ENCODE data around the gene ZNG1A.
"Not testable (repeated sequence)": the region's sequence is repeated elsewhere in the genome, so short reads cannot be mapped to it uniquely, and the experiment has no call there.

ZNG1A gene

DNA sequence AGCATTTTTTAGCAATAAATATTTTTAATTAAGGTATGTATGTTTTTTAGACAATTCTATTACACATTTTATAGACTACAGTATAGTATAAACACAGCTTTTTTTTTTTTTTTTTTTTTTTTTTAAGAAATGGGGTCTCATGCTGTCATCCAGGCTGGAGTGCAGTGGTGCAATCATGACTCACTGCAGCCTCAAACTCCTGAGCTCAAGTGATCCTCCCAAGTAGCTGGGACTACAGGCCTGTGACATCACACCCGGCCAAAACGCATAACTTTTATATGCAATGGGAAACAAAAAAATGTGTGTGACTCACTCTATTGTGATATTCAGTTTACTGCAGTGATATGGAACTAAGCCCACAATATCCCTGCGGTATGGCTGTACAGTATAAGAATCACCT is 9.1 kb downstream of the ZNG1A start:
- not testable (repeated sequence) for DNase-seq

DNA sequence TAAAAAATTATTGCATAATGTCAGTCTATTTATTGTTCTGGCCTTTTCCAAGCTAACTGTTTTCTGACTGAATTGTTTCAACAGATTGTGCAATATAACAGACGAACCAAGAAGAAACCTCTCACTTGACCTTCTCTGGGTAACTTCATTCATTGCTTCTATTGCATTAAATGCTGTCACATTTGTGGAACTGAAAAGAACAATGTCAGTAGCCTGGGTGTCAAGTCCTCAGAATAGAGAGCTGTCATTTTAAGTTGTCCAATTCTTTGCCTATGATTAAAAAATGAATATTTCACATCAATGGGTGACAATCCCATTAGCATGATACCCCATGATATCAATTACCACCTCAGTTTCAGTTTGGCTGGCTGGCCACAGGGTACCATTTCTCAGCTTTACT is 19.0 kb downstream of the ZNG1A start:
- DNase-seq: not testable (repeated sequence)

DNA sequence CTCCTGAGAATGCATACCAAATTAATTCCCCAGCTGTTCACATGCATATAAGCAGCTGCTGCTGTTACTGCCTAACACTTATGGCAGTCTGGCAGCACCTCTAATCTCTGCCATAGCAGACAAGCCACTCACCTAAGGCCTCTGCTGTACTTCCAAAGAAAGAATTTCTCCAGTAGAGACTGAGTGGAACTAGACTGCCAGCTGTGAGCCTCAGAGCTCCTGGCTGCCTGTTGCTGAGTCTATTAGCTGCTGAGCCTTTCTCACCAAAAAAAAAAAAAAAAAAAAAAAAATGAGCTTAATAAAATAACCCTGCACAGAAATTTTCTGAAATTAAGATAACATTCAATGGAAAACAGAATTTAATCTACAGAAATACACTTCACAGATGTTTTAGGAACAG is 27.7 kb downstream of the ZNG1A start:
- not testable (repeated sequence) for DNase-seq

DNA sequence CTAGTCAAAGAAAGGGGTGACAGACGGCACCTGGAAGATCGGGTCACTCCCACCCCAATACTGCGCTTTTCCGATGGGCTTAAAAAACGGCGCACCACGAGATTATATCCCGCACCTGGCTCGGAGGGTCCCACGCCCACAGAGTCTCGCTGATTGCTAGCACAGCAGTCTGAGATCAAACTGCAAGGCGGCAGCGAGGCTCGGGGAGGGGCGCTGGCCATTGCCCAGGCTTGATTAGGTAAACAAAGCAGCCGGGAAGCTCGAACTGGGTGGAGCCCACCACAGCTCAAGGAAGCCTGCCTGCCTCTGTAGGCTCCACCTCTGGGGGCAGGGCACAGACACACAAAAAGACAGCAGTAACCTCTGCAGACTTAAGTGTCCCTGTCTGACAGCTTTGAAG is 39.0 kb downstream of the ZNG1A start:
- DNase-seq: not testable (repeated sequence)

DNA sequence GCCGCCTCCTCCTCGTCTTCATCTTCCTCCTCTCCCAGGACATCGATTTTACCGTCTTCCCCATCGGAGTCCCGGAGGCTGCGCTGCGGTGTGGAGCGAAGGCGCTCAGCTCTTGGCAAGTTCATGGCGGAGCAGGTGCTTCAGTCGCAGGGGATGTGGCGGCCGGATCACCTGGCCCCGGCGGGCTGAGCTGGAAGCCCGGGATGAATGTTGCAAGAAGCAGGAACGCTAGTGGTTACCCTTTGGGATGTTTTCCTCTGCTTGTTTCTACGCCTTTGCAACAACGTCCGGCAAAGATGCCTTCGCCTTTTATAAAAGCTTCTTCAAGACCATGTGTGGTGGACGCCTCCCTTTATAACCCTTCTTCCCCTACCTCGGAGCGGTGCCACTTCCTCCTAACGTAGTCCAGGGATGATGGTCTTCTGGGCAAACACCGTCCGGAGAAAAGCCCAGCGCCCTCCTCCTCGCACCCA is 60.8 kb downstream of the ZNG1A start, which contains the start of gene FOXD4:
TSS of gene FOXD4 (minus strand) at position 423 of the 473 bp plus-strand sequence. CDS start at position 125, 298 bp downstream.
- not testable (repeated sequence) for DNase-seq

DNA sequence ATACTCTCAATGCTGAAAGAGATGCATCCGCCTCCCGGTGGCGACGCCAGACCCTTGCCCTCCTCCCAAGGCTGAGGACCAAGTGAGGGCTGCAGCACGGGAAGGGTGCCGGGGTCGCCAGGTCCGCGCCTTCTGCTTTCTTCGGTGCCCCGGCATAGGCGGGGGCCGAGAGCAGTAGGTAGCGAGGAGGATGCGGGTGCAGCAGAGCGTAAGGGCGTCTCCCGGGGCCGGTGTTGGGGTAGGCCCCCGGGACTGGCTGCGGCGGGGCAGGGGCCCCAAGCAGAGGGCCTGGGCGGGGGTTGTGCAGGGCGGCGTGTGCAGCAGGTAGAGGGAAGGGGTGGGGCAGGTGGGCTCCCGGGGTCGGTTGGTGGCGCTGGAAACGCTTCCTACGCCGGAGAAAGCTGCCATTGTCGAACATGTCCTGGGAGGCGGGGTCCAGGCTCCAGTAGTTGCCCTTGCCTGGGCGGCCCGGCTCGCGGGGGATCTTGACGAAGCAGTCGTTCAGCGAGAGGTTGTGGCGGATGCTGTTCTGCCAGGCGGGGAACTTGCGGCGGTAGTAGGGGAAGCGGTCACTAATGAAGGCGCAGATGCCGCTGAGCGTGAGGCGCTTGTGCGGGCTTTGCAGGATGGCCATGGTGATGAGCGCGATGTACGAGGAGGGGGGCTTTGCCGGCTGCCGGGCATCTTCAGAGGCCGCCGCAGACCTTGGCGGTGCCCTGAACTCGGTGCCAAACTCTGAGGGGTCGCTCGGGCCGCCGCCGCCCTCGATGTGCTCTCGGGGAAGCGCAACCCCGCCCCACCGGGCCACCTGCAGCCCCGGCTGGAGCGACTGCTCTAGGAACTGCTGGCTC is 61.5 kb downstream of the ZNG1A start:
- peak in 1 of 2 donors; percentile 30 for DNase-seq

DNA sequence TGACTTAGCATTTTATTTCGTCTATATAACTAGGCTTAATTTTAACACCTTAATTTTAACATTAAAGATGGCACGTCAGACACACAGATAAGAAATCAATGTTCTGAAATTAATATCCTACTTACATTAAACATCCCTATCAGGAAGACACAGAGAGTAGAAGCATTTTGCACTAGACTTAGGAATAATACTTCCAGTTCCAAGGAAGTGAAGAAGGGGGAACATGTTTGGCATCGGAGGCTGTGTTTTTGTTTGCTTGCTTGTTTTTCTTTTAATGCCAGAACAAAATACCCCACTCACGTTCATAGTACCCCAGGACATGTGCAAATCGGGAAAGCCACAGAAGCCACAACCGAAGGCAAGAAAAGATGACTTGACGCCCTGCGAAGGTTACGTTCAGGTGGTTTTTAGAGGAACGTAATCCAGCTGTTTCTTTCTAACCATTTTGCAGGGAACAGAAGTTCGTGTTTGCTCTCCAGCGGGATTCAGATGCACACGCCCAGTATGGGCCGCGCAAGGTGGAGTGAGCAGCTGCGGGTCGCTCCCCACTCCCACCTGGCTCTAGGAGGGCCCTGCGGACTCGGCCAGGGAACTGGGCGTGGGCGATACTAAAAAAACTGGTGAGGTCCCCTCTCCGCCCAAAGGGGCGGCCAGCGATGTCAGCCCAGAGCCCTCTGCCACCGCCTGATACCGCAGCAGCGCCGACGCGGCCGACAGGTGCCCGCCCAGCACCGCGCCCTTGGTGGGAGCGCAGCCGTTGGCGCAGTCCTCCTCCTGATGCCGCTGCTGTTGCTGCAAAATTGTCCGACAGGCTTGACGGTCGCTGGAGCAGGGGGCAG is 62.4 kb downstream of the ZNG1A start:
- not testable (repeated sequence) for DNase-seq

DNA sequence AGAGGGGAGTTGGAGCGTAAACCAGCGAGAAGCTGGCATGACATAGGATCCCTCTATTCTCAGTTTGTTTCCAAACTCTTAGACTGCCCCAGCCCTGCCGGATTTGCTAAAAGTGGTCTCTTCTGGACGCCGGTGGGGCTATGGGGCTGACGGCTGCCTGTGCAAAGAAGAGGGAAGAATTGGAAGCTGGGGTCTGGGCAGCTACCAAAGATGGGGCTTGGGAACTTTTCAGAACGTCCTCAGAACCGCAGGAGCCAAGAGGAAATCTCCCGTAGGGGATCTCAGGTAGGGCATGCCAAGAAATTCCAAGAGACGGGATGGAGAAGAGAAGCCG is 63.8 kb downstream of the ZNG1A start:
- not testable (repeated sequence) for DNase-seq

DNA sequence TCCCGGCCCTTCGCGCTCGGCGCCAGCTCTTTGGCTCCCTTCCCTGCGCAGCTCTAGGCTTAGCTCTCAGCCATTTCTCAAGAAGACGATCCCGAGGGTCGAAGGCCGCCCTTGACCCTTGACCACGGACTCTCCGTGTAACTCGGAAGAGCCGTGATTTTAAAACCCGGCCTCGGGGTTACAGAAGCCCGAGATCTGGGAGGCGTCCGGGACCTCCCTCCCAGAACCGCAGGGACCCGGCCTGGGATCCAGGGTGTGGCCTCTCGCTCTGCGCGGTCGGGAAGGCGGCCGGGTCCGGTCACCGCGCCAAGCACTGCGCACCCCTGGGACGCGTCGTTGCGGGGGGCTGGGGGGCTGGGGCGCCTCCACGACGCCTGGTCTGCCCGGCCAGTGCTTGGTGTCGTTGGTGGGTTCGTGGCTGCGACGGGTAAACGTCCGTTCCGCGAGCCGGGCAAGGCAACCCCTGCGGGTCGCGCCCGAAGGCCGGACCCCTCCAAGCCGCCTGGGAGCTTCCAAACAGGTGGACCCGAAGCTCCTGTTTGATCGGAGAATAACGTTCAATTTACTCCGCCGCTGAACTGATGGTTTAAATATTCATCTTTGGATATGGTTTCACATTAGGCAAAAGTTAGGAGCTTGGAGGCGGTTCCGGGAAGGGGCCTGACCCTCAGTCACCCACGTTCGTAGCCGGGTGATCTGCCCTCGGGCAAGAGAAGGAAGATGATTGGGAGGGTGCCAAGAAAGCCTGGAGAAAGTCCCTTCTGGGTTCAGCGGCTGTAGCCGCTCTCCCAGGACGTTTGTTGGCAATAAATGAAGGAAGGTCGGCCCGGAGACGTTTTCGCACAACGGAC is 64.4 kb downstream of the ZNG1A start:
- not testable (repeated sequence) for DNase-seq

DNA sequence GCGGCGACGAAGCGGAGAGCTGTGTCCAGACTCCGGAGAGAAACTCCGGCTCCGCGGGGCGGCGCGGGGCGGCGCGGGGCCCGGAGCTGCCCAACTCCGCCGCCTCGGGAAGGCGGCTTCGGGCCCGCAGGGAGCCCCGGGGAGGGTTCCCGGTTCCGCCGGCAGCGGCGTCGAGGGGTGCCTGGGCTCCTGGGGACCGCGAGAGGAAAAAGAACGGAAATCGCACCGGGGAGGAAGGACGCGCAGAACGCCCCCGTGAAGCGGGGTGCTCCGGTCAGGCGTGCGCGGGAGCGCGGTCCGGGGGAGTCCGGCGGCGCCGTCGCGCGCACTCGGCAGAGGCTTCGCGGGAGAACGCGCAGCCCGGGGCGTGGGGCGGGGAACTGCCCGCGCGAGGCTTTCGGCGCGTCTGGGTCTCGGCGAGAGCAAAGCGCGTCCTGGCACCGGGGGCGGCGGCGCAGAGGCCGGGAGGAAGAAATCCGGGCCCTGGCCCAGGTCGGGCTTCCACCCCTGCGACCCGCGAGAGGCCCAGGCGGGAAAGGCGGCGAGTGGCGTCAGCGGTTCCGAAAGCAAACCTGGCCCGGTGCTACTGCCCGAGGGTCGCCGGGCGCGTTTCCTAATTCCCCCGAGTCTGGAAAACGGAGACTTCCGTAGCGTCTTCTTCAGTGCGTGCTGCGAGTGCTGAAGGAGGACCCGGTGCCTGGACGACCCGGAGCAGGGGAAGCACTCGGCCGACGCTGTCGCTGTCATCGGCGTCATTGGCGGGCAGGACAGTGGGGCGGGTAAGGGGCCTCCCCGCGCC is 65.2 kb downstream of the ZNG1A start:
- DNase-seq: peak; percentile 25 to 52

DNA sequence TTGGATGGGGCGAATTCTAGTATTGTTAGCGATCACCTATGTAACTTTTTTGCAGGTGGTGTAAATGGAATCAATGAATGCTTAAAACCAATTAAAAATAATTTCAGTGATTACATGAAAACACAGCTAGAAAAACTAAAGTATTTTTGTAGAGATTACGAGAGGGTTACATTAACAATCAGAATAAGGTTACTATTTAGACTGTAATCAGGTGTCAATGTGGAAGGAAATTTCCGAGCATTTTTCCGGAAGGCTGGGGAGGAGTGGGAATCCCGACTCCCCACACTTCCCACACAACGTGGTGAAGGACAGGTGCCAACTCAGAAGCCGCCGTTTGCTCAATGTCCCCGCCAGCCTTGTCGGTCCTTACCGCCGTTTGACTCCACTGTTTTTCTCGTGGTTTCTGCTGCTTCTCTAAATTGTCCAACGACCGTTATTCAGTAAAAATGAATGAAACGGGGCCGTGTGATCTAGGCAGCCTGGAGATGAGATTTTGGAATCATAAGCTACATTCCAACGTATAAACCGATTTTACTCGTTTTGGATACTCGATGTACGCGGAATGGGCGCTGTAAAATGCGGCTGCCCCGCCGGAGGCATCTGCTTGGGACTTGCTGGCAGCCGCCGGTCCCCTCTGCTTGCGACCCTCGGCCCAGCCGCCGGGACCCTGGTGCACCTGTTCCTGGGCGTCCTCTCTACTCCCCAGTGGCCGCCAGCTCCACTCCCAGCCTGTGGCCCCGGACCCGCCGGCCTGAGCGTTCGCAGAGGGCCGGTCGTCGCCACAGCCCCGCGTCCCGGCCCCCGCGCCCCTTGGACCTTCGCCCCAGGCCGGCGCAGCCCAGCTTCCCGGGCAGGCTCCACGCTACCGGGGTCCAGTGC is 66.0 kb downstream of the ZNG1A start:
- not testable (repeated sequence) for DNase-seq

DNA sequence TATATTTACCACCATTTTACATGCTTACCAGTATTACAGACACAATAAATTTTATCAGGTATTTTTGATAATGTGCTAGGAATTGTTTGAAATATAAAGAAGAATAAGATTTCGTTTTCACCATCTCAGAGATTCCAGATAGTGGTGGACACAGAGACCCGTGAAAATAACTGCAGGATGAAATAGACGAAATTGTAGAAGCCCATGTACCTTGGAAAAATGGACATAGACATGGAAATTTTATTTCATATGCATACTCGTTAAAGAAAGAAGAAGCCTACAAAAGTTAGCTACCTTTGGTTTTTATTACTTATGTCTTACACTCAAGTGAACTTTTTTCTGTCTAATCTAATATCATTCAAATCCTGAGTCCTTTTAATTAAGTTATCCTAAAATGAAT is 68.2 kb downstream of the ZNG1A start:
- DNase-seq: not testable (repeated sequence)

DNA sequence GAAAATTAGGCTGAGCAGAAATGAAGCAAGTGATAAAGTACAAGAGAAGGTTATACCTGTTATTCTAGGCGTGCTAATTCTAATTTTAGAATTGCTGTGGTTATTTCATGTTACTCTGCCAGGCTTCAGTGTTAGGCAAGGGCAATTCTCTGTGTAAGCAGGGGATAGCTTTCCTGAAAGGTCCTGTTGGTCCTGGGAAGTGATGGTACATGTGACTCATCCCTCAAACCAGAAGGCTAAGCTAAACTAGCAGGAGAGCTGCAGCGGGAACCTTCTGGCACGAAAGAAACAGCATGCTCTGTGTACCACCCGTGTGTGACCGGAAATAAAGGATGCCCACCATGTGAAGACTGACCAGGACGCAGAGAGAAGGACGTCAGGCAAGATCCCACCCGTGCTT is 69.3 kb downstream of the ZNG1A start:
- not testable (repeated sequence) for DNase-seq

DNA sequence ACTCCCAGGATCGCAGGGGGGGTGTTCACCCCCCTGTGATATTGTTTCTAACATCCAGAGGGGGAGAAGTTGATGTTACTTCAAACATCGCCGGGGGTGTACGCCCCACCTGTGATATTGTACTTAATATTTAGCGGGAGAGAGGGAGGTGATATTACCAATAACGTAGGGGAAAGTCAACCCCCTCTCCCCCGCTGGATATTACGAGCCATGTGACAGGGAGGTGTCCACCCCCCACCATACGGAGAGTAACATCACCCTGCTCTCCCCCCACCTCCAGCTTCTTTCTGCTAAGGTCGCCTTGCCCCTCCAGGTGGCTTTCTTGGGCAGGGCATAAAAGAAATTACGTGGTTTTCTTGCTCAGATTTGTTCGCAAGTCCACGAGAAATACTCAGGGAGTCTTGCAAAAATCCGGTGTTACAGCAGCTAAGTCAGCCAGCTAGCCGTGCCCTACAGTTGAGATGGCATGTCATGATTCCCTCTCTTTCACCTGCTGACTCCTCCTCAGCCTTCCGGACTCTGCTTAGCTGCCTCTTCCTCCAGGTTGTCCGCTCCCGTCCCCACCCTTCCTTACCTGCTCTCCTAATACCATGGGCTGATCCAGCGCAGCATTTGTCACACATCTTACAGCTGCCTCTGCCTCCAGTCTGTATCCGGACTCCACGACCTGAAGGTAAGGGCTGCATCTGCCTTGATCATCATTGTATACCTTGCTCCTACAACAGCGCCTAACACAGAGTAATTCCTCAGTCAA is 69.9 kb downstream of the ZNG1A start:
- not testable (repeated sequence) for DNase-seq

DNA sequence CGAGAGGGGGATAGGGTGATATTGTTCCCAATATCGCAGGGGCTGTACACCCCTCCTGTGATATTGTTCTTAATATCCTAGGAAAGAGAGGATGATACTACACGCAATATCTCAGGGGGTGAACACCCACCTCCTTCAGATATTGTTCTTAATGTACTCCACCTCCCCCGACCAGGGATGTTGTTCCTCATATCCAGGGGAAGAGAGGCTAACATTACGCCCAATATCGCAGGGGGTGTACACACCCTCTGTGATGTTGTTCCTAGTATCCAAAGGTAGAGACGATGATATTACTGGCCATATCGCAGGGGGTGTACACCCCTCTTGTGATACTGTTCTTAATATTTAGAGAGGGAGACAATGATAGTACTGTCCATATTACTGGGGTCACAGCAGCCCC is 72.9 kb downstream of the ZNG1A start:
- not testable (repeated sequence) for DNase-seq

DNA sequence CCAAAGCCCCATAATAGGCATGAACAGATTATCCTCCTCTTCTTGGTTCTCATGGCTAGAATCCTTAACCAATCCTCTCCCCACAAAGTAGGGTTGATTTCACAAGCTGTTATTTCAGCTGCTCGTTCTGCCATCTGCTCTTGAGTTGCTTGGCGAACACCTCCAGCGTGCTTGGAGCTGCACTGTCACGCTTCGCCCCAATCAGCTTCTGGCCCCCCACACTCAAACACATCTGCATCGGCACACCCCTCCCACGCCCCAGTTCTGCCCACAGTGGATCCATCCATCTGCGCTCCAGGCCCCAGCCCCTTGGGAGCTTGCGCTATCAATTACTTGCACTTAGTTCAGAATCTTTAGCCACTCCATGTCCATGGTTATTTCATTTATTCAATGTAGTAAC is 78.4 kb downstream of the ZNG1A start:
- not testable (repeated sequence) for DNase-seq

DNA sequence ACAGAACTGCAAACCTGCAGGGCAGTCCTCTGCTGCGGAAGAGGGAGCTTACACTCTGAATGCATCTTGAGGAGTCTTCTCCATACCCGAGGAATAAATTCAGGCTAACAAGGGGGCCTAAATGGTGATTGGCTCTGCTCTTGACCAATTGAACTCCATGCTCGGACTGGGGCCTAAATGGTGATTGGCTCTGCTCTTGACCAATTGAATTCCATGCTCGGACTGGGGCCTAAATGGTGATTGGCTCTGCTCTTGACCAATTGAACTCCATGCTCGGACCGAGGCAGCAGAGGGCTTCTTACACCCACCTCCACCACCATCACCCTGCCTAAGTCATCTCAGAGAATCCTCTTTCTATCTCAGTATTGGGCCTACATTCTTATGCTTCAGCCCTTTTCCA is 79.0 kb downstream of the ZNG1A start:
- DNase-seq: not testable (repeated sequence)

DNA sequence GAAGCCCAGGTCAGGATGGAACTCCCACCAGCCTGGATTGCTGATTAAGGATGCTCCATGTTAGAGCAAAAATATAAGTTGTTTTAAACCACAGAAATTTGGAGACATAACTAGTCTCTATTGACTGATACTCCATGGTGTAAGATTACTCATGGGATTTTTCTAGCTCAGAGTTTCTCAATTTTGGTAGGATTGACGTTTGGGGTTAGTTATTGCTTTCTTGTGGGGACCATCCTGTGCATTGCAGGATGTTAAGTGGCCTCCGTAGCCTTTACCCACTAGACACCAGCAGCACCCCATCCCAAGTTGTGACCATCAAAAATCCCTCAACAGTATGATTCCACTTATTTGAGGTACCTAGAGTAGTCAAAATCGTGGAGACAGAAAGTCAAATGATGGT is 80.1 kb downstream of the ZNG1A start:
- DNase-seq: not testable (repeated sequence)

DNA sequence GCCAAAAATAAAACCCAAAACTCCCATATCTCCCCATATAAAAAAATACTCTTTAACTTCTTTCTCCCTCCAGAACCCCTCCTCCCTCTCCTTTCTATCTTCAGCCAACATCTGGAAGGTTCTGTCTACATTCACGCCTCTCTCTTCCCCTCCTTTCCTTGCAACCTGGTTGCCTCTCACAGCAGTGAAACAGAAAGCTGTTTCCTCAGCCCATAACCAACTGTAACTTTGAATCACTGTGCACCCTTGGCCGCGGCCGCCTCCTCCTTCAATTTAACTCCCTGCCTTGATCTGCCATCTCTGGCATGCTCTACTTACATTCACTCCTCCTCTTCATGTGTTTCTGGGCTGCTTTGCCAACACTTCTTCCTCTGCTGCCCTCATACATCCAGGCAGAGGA is 83.9 kb downstream of the ZNG1A start:
- DNase-seq: not testable (repeated sequence)

DNA sequence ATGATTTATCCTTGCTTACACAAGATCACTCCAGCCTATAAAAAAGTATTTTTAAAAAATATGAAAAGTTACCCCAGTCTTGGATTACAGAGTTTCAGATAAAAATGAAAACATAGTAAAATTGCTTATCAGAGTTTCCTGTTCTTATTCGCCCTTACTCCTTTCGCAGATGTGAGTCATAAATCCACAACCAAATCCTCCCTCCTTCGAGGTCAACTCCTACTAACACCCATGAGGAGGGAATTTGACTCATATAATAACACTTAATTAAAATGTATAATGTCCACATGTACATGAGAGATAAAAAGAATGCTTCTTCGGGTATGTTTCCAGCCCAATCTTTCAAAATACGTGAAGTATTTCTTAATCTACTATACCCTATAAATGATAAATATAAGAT is 84.5 kb downstream of the ZNG1A start:
- DNase-seq: not testable (repeated sequence)

All from stimulated activated CD4-positive, alpha-beta T cell treated with anti-CD3 and anti-CD28 coated beads, Interleukin-2, amount 100 ng/mL, for 24 hours (primary cell).